ENCODE results near the gene EHBP1.

GRCh38 chr2:63058144-63058920 is 352.8 kb downstream of the EHBP1 start:
- TF ChIP-seq CTCF (IDR thresholded peaks at IDR 0.05) (no peak), POLR2A (IDR thresholded peaks at IDR 0.05) (no peak), EP300 (IDR thresholded peaks at IDR 0.05) (no peak), POLR2AphosphoS5 (IDR thresholded peaks at IDR 0.05) (peak in 1 of 3 donors; percentile 8)

Data from suprapubic skin (tissue), 4 donors.